Prostate gland (tissue), 2 donors: ENCODE measurements around the gene RBM41.

Experiments used
- POLR2A ChIP-seq: fragments of 450-650 bp; IDR thresholded peaks from one replicate; pipeline ENCODE4 v1.6.1; 2016; ENCODE audit warnings: antibody characterized with exemption, mild to moderate bottlenecking
- TF ChIP-seq, protein P1 (sequence below), 4 experiments: fragments of 200-600 bp in 2 of 4; fragments of 450-650 bp in 2 of 4; sonication (generic) in 2 of 4; IDR thresholded peaks; 1 replicate in 3 of 4; 2 replicates in 1 of 4; pipeline ENCODE4 v1.5.1; 2016 to 2019; ENCODE audit warnings: antibody characterized with exemption in 4 of 4, mild to moderate bottlenecking in 2 of 4, moderate library complexity in 2 of 4

- TF ChIP-seq, protein P1, sequence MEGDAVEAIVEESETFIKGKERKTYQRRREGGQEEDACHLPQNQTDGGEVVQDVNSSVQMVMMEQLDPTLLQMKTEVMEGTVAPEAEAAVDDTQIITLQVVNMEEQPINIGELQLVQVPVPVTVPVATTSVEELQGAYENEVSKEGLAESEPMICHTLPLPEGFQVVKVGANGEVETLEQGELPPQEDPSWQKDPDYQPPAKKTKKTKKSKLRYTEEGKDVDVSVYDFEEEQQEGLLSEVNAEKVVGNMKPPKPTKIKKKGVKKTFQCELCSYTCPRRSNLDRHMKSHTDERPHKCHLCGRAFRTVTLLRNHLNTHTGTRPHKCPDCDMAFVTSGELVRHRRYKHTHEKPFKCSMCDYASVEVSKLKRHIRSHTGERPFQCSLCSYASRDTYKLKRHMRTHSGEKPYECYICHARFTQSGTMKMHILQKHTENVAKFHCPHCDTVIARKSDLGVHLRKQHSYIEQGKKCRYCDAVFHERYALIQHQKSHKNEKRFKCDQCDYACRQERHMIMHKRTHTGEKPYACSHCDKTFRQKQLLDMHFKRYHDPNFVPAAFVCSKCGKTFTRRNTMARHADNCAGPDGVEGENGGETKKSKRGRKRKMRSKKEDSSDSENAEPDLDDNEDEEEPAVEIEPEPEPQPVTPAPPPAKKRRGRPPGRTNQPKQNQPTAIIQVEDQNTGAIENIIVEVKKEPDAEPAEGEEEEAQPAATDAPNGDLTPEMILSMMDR (IDR thresholded peaks at IDR 0.05): no peak
- no peak for TF ChIP-seq POLR2A
Measured at GRCh38 chrX:107135049-107135964, 16.7 kb upstream of the RBM41 start.
